ENCODE results near the gene LRRC32. TPM values are rescaled to one million over a fixed set of nuclear protein-coding genes. Genes with fewer than 3 reads are reported as not detected.

LRRC32 gene
- total RNA-seq, 1 donor, result 37.6 TPM

DNA sequence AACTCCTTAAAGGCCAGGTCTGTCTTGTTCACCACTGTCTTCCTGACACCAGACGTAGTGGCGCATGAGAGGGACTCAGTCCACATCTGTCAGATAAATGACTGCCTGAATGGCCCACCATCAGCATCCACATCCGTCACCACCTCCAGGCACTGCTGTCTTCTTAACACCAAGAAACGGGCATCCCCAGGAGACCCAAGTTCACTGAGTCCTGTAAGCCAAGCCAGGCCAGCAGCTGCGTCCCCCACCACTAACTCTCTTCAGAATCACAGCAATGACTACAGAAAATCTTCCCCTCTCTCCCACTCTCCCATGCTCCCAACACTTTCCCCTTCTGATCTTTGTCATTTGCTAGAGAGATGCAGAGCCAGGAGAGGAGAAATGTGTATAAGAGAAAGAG is 47.3 kb upstream of the LRRC32 start:
- no peaks in the 10 kb centered on the region for H4K20me1 ChIP-seq (ENCODE audit: insufficient read depth, low read length)
- no peaks in the 10 kb centered on the region for H3K9me3 ChIP-seq (ENCODE audit: low read depth, low read length)
- no peak overlapping the region for H3K4me3 ChIP-seq (ENCODE audit: insufficient read depth, low read length)
- no peak for DNase-seq (ENCODE audit: insufficient read length, low spot score, missing footprints)
- no peak overlapping the region for H3K27ac ChIP-seq (ENCODE audit: low read depth, low read length)
- H3K27me3 ChIP-seq (ENCODE audit: insufficient read depth, low read length), result peaks cover 6% of the 10 kb centered on the region
- no peaks in the 10 kb centered on the region for H3K79me2 ChIP-seq (ENCODE audit: insufficient read depth, low read length)
- no peak overlapping the region for H2AFZ ChIP-seq (ENCODE audit: low read length)
- H3K4me2 ChIP-seq (ENCODE audit: insufficient read depth, low read length), result no peak overlapping the region
- no peaks in the 10 kb centered on the region for H3K4me1 ChIP-seq (ENCODE audit: insufficient read depth, low read length)
- H3K36me3 ChIP-seq (ENCODE audit: insufficient read depth, low read length), result no peaks in the 10 kb centered on the region
- TF ChIP-seq, protein P1, sequence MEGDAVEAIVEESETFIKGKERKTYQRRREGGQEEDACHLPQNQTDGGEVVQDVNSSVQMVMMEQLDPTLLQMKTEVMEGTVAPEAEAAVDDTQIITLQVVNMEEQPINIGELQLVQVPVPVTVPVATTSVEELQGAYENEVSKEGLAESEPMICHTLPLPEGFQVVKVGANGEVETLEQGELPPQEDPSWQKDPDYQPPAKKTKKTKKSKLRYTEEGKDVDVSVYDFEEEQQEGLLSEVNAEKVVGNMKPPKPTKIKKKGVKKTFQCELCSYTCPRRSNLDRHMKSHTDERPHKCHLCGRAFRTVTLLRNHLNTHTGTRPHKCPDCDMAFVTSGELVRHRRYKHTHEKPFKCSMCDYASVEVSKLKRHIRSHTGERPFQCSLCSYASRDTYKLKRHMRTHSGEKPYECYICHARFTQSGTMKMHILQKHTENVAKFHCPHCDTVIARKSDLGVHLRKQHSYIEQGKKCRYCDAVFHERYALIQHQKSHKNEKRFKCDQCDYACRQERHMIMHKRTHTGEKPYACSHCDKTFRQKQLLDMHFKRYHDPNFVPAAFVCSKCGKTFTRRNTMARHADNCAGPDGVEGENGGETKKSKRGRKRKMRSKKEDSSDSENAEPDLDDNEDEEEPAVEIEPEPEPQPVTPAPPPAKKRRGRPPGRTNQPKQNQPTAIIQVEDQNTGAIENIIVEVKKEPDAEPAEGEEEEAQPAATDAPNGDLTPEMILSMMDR (IDR thresholded peaks at IDR 0.05; ENCODE audit: extremely low read depth, low read depth, low read length), result no peak

DNA sequence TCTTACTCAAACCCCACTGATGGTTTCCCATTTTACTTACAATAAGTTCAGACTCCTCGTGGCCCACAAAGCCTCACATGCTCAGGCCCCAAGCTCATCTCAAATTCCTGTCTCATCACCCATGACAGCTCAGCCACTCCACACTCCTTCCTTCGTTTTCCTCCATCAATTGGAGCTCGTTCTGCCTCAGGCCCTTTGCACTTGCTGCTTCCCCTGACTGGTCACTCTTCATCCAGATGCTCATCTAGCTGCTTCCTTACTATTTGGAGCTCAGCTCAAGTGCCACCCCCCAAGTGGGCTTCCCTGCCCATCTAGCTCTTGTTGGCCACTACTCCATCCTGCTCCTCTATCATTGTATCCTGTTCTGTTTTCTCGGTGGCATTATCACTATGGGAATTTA is 46.8 kb upstream of the LRRC32 start:
- Histone ChIP-seq H4K20me1 (ENCODE audit: insufficient read depth, low read length) (no peaks in the 10 kb centered on the region), H2AFZ (ENCODE audit: low read length) (no peak overlapping the region), H3K36me3 (ENCODE audit: insufficient read depth, low read length) (no peaks in the 10 kb centered on the region), H3K27ac (ENCODE audit: low read depth, low read length) (no peak overlapping the region), H3K4me3 (ENCODE audit: insufficient read depth, low read length) (no peak overlapping the region), H3K4me2 (ENCODE audit: insufficient read depth, low read length) (no peak overlapping the region), H3K79me2 (ENCODE audit: insufficient read depth, low read length) (no peaks in the 10 kb centered on the region), H3K4me1 (ENCODE audit: insufficient read depth, low read length) (no peaks in the 10 kb centered on the region), H3K9me3 (ENCODE audit: low read depth, low read length) (no peaks in the 10 kb centered on the region), H3K27me3 (ENCODE audit: insufficient read depth, low read length) (peaks cover 3% of the 10 kb centered on the region)
- DNase-seq (ENCODE audit: insufficient read length, low spot score, missing footprints), result no peak
- TF ChIP-seq, protein P1 (IDR thresholded peaks at IDR 0.05; ENCODE audit: extremely low read depth, low read depth, low read length), result no peak

DNA sequence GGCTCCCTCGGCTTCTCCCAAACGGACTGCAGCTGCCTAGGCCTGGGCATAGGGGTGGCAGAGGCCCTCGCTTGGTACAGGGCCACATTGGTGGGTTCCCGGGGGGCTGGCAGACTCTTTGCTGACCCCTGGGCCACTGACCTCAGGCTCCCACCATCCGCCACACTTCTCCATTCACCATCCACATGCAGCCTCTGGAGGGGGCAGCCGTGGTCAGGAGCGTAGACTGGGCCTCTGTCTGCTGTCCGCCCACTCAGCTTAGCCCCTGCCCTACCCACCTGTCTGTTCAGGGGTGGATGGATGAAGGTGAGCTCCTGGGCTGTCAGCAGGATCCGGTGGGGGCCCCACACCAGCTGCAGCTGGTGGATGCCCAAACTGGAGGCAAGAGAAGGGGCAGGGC is 45.7 kb upstream of the LRRC32 start:
- TF ChIP-seq, protein P1 (IDR thresholded peaks at IDR 0.05; ENCODE audit: extremely low read depth, low read depth, low read length), result no peak
- Histone ChIP-seq H3K27me3 (ENCODE audit: insufficient read depth, low read length) (no peaks in the 10 kb centered on the region), H4K20me1 (ENCODE audit: insufficient read depth, low read length) (no peaks in the 10 kb centered on the region), H3K4me1 (ENCODE audit: insufficient read depth, low read length) (no peaks in the 10 kb centered on the region), H3K4me3 (ENCODE audit: insufficient read depth, low read length) (no peak overlapping the region), H2AFZ (ENCODE audit: low read length) (no peak overlapping the region), H3K36me3 (ENCODE audit: insufficient read depth, low read length) (no peaks in the 10 kb centered on the region), H3K27ac (ENCODE audit: low read depth, low read length) (no peak overlapping the region), H3K4me2 (ENCODE audit: insufficient read depth, low read length) (no peak overlapping the region), H3K79me2 (ENCODE audit: insufficient read depth, low read length) (no peaks in the 10 kb centered on the region), H3K9me3 (ENCODE audit: low read depth, low read length) (no peaks in the 10 kb centered on the region)
- DNase-seq (ENCODE audit: insufficient read length, low spot score, missing footprints), result no peak

DNA sequence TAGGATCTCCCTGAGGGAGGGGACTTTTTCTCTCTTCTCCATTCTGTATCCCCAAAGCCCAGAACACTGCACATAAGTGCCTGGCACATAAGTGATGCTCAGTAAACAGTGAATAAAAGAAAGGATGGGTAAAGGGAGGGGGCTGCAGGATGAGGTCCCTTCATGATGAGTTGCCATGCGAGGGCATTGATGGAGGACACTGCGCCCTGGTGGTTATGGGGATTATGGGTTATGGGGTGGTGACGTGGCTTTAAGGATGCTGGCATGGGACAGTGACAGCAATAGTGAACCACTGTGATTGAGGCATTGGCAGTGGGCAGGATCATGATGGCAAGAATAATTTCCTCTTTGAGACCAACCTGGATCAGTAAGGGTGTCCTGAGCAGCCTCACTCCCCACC is 43.9 kb upstream of the LRRC32 start:
- Histone ChIP-seq H2AFZ (ENCODE audit: low read length) (no peak overlapping the region), H3K4me3 (ENCODE audit: insufficient read depth, low read length) (no peak overlapping the region), H3K79me2 (ENCODE audit: insufficient read depth, low read length) (no peaks in the 10 kb centered on the region), H3K4me1 (ENCODE audit: insufficient read depth, low read length) (no peaks in the 10 kb centered on the region), H3K27me3 (ENCODE audit: insufficient read depth, low read length) (no peaks in the 10 kb centered on the region), H3K36me3 (ENCODE audit: insufficient read depth, low read length) (no peaks in the 10 kb centered on the region), H4K20me1 (ENCODE audit: insufficient read depth, low read length) (no peaks in the 10 kb centered on the region), H3K9me3 (ENCODE audit: low read depth, low read length) (no peaks in the 10 kb centered on the region), H3K27ac (ENCODE audit: low read depth, low read length) (no peak overlapping the region), H3K4me2 (ENCODE audit: insufficient read depth, low read length) (no peak overlapping the region)
- TF ChIP-seq, protein P1 (IDR thresholded peaks at IDR 0.05; ENCODE audit: extremely low read depth, low read depth, low read length), result peak; percentile 11
- DNase-seq (ENCODE audit: insufficient read length, low spot score, missing footprints), result no peak

Data from osteoblast (primary cell).